ENCODE data around the gene KIAA1755.

Gene KIAA1755

GRCh38 chr20:38202153-38202981 lies 58.2 kb downstream of the KIAA1755 start:
- no peak for DNase-seq (ENCODE audit: low read depth, low spot score)

- no peak for DNase-seq (ENCODE audit: low read depth, low spot score)
Measured at GRCh38 chr20:38201356-38201755, 59.2 kb downstream of the KIAA1755 start.

- DNase-seq (ENCODE audit: low read depth, low spot score): no peak
Measured at GRCh38 chr20:38200646-38201045, 59.9 kb downstream of the KIAA1755 start.

DNA sequence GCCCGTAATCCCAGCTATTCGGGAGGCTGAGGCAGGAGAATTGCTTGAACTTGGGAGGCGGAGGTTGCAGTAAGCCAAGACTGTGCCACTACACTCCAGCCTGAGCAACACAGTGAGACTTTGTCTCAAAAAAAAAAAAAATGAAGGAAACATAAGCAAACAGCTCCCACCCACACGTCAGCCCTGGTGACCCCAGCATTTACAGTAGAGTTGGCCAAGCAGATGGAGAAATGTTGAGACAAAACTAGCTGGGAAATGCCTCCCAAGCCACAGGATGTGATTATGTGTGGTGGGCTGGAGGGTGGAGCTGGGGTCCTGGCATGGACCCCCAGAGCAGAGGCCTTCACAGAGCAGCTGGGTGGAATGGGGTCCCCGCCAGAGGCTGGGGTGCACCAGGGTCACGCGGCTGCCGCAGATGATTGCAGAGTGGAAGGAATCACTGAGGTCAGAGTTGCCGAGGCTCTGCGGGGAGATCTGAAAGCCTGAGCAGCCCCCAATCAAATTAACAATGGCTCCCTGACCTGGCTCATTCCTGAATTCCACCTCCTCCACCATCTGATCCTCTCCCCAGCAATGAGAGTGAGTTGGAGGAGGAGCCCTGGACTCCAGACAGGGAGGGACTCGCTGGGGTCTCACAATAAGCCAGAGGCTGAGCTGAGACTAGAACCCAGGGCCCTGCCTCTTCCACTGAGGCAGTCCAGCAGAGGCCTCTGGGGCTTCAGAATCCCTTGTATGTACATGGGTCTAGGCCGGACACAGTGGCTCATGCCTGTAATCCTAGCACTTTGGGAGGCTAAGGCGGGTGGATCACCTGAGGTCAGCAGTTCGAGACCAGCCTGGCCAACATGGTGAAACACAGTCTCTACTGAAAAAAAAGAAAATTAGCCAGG lies 60.8 kb downstream of the KIAA1755 start:
- DNase-seq (ENCODE audit: low read depth, low spot score): no peak

GRCh38 chr20:38198238-38198861 lies 62.2 kb downstream of the KIAA1755 start:
- no peak for DNase-seq (ENCODE audit: low read depth, low spot score)

DNA sequence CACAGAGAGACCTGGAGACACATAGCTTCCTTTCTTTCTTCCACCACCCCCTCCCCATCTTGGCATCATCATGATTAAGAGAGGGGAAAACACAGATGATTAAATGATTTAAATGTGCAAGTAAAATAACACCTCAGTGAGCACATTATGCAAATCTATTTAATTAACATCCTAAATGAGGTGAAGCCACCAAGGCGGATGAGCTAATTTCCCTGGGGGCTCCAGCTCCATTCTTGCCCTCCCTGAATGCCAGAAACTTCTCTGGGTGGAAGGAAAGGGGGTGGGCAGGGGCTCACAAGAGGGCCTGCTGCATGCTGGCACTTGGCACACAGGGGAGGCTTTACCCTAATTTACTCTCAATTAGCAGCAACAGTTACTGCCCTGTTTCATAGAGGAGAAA lies 62.9 kb downstream of the KIAA1755 start:
- no peak for DNase-seq (ENCODE audit: low read depth, low spot score)

- DNase-seq (ENCODE audit: low read depth, low spot score): no peak
Measured at GRCh38 chr20:38197217-38197616, 63.3 kb downstream of the KIAA1755 start.

GRCh38 chr20:38196592-38196991 lies 63.9 kb downstream of the KIAA1755 start:
- no peak for DNase-seq (ENCODE audit: low read depth, low spot score)

GRCh38 chr20:38196076-38196475 lies 64.5 kb downstream of the KIAA1755 start:
- DNase-seq (ENCODE audit: low read depth, low spot score): no peak

DNA sequence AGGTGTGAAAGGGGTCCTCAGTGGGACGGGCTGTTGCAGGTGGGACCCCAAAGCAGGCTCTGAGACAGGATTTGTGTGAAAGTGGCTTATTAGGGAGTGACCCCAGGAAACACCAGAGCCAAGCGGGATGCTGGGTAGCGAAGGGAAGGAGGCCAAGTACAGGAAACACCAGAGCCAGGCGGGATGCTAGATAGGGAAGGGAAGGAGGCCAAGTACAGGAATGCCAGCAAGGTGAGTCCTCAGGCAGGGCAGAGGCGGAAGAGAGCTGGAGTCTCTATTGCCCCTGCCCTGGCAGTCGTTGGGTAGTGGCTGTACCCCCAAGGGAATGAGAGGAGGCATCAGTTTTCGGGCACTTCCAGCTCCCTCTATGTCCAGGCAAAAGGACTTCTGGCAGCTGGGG lies 65.0 kb downstream of the KIAA1755 start:
- no peak for DNase-seq (ENCODE audit: low read depth, low spot score)

- DNase-seq (ENCODE audit: low read depth, low spot score): no peak
Measured at GRCh38 chr20:38194971-38195504, 65.5 kb downstream of the KIAA1755 start.

- no peak for DNase-seq (ENCODE audit: low read depth, low spot score)
Measured at GRCh38 chr20:38193586-38194105, 66.9 kb downstream of the KIAA1755 start.

GRCh38 chr20:38192323-38192885 lies 68.1 kb downstream of the KIAA1755 start:
- no peak for DNase-seq (ENCODE audit: low read depth, low spot score)

- DNase-seq (ENCODE audit: low read depth, low spot score): no peak
Measured at GRCh38 chr20:38191654-38192053, 68.9 kb downstream of the KIAA1755 start.

- no peak for DNase-seq (ENCODE audit: low read depth, low spot score)
Measured at GRCh38 chr20:38190936-38191371, 69.6 kb downstream of the KIAA1755 start.

- DNase-seq (ENCODE audit: low read depth, low spot score): no peak
Measured at GRCh38 chr20:38190166-38190565, 70.4 kb downstream of the KIAA1755 start.

DNA sequence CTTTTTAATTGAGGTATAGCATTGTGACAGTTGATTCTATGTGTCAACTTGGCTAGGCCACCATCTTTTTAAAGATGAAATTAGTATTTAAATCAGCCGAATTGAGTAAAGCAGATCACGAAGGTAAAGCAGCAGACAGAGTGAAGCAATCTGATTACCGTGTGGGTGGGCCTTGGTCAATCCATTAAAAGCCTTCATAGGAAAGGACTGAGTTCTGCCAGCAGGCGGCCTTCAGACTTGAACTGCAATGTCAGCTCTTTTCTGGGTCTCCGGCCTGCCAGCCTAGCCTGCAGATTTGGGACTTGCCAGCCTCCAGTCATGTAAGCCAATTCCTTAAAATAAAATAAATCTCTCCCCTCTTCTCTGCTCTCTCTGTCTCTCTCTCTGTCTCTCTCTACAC lies 73.0 kb downstream of the KIAA1755 start:
- no peak for DNase-seq (ENCODE audit: low read depth, low spot score)

- no peak for DNase-seq (ENCODE audit: low read depth, low spot score)
Measured at GRCh38 chr20:38186788-38187221, 73.7 kb downstream of the KIAA1755 start.

DNA sequence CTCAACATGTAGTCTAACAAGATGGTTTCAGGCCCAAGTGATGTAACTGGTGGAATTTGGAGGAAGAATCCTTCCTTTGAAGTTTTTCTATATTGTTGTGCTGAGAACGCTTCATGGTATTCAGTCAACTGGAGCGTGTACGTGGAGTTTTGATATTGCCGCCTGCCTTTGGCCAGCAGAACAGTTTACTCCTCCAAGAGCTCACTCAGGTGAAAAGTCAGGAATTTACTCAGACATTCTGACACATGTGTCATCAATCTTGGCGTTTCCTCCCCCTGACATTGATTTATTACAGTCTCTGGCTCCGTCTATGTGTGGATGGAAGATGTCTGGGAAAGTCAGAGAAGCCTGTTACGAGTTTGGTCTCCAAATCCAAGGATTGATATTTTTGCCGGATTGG lies 76.4 kb downstream of the KIAA1755 start:
- DNase-seq (ENCODE audit: low read depth, low spot score): no peak

GRCh38 chr20:38181971-38182370 lies 78.6 kb downstream of the KIAA1755 start:
- no peak for DNase-seq (ENCODE audit: low read depth, low spot score)

DNA sequence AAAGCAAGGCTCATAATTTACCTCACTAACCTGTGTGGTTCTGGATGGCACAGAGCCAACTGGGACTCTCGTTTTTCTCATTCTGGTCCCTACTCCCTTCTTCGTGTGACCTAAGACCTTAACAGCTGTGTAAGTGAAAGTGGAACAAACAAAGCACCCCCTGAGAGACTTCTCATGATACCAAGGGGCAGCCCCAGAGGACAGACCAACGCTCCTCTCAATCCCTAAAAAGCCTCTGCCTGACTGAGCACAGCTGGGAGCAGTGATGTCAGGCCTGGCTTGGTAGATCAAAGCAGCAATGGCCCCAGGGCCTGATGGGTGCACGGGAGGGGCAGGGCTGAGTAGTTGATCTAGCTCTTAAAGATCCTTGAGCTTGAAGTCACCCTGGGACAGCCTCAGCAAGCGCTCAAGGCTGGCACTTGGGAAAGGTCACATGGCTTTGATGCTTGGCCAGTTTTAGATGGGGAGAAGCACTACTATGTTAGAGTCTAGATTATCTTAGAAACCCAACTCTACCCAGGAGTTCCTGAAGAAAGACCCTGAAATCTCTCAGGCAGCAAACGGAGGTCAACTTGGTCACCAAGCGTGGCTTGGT lies 79.2 kb downstream of the KIAA1755 start:
- DNase-seq (ENCODE audit: low read depth, low spot score): no peak
